PC-3 (cell line): ENCODE data around the gene MAGI1. TPM values are rescaled to one million over a fixed set of nuclear protein-coding genes. Genes with fewer than 3 reads are reported as not detected.

Experiments used
- ATAC-seq: fragments of 200-7000 bp; cut with Tn5 transposase; 2 replicates; pipeline ENCODE4 v1.9.1; 2020; ENCODE audit warnings: mild to moderate bottlenecking, moderate library complexity
- BruUV-seq: library from RNA; stranded (reverse); fragments of 400-500 nt; replicated peaks from 2 replicates; lab custom pipeline; 2021; lab: Mats Ljungman, UMichigan
- CTCF ChIA-PET: fragments of 300-600 bp; sonication (Branson Sonifier 250); formaldehyde crosslinking; loops from one replicate; lab custom pipeline; 2022; ENCODE audit warnings: antibody characterized with exemption; lab: Charles Lee
- POLR2A ChIA-PET: fragments of 300-600 bp; sonication (Branson Sonifier 250); formaldehyde crosslinking; loops from one replicate; lab custom pipeline; 2022; ENCODE audit warnings: antibody characterized with exemption; ENCODE audit not compliant: unreplicated experiment; lab: Charles Lee
- DNase-seq: peaks from one replicate; pipeline ENCODE4 v3.0.0-alpha.2; 2015
- H2AFZ ChIP-seq: fragments of 300-600 bp; sonication (generic); 2 replicates; pipeline ENCODE4 v1.6.0; 2016; ENCODE audit warnings: antibody characterized with exemption, low read length
- H3F3A ChIP-seq: fragments of 300-600 bp; sonication (generic); one replicate; pipeline ENCODE4 v1.6.0; 2017; ENCODE audit warnings: antibody characterized with exemption, low read length, control low read depth, mild to moderate bottlenecking; ENCODE audit not compliant: unreplicated experiment
- H3K27ac ChIP-seq: fragments of 300-600 bp; sonication (generic); 2 replicates; pipeline ENCODE4 v1.5.1; 2016; ENCODE audit warnings: mild to moderate bottlenecking, low read length
- H3K27me3 ChIP-seq: fragments of 300-600 bp; sonication (generic); 2 replicates; pipeline ENCODE4 v1.6.1; 2016; ENCODE audit warnings: low read length, mixed read lengths
- H3K36me3 ChIP-seq: fragments of 300-600 bp; sonication (generic); 2 replicates; pipeline ENCODE4 v1.6.1; 2016; ENCODE audit warnings: low read depth, mixed run types, low read length, mixed read lengths
- H3K4me1 ChIP-seq: fragments of 300-600 bp; sonication (generic); 2 replicates; pipeline ENCODE4 v1.5.1; 2016; ENCODE audit warnings: low read length; ENCODE audit not compliant: insufficient read depth
- H3K4me2 ChIP-seq: fragments of 300-600 bp; sonication (generic); 2 replicates; pipeline ENCODE4 v1.6.0; 2016; ENCODE audit warnings: low read length
- H3K4me3 ChIP-seq: fragments of 300-600 bp; sonication (generic); 2 replicates; pipeline ENCODE4 v1.5.1; 2016; ENCODE audit warnings: mild to moderate bottlenecking, low read length, mixed read lengths
- H3K79me2 ChIP-seq: fragments of 300-600 bp; sonication (generic); 2 replicates; pipeline ENCODE4 v1.6.1; 2017; ENCODE audit warnings: low read length, mixed read lengths
- H3K9ac ChIP-seq: fragments of 300-600 bp; sonication (generic); 2 replicates; pipeline ENCODE4 v1.6.0; 2016; ENCODE audit warnings: mild to moderate bottlenecking, low read length
- H3K9me2 ChIP-seq: fragments of 300-600 bp; sonication (generic); replicated peaks from 2 replicates; pipeline ENCODE4 v1.6.1; 2016; ENCODE audit warnings: mixed run types, low read length, mixed read lengths
- H3K9me3 ChIP-seq: fragments of 300-600 bp; sonication (generic); 2 replicates; pipeline ENCODE4 v1.6.1; 2016; ENCODE audit warnings: low read length, mixed read lengths
- H4K20me1 ChIP-seq: fragments of 300-600 bp; sonication (generic); 2 replicates; pipeline ENCODE4 v1.6.1; 2016; ENCODE audit warnings: low read length, mixed read lengths
- CTCF ChIP-seq: fragments of 300-600 bp; sonication (generic); conservative IDR thresholded peaks from 2 replicates; pipeline ENCODE4 v1.5.1; 2017; ENCODE audit warnings: antibody characterized with exemption, low read depth, mild to moderate bottlenecking, low read length
- EZH2 ChIP-seq: fragments of 300-600 bp; sonication (generic); IDR thresholded peaks from one replicate; pipeline ENCODE4 v1.6.1; 2017; ENCODE audit warnings: antibody characterized with exemption, mild to moderate bottlenecking, low read length; ENCODE audit not compliant: unreplicated experiment
- EZH2phosphoT487 ChIP-seq: fragments of 300-600 bp; sonication (generic); IDR thresholded peaks from 2 replicates; pipeline ENCODE4 v1.6.1; 2018; ENCODE audit warnings: mild to moderate bottlenecking, antibody characterized with exemption, low read length, borderline replicate concordance
- intact Hi-C: fragments of 100-400 bp; cut with micrococcal nuclease; formaldehyde crosslinking; loops from 2 replicates; pipeline ENCODE4 v1.9.0; 2023
- total RNA-seq: library from RNA; depleted of rRNA; stranded (reverse); fragments of >200 nt; gene quantifications from 2 replicates; pipeline ENCODE4 v1.2.3, GENCODE V29; 2014

MAGI1 gene
- total RNA-seq, 1 experiment from 2014 or later: 8.9 TPM

- ATAC-seq: no peak
- Histone ChIP-seq H3K4me1 (peaks cover 16% of the 10 kb centered on the region; the same call in 1 of the 2 replicates), H3K9ac (no peak overlapping the region), H3F3A (no peaks in the 10 kb centered on the region), H3K79me2 (no peaks in the 10 kb centered on the region), H2AFZ (no peak overlapping the region), H3K9me3 (no peaks in the 10 kb centered on the region), H3K9me2 (no peaks in the 10 kb centered on the region), H3K4me3 (no peak overlapping the region), H3K27ac (no peak overlapping the region), H3K36me3 (no peaks in the 10 kb centered on the region), H3K27me3 (no peaks in the 10 kb centered on the region), H3K4me2 (peak overlapping the region; percentile 22; the same call in 1 of the 2 replicates), H4K20me1 (no peaks in the 10 kb centered on the region)
- CTCF ChIA-PET: no interaction called here
- no peak for DNase-seq
- BruUV-seq: no TSS peak
- POLR2A ChIA-PET: no interaction called here
- no peak for TF ChIP-seq CTCF
- no peak for TF ChIP-seq EZH2phosphoT487
- no peak for TF ChIP-seq EZH2
- intact Hi-C loops: no loop called here
These were observed 207.6 kb downstream of the MAGI1 start for GRCh38 chr3:65830948-65831732.

GRCh38 chr3:65829228-65829627 lies 209.5 kb downstream of the MAGI1 start:
- Histone ChIP-seq H3K4me2 (no peak overlapping the region), H3K4me3 (no peak overlapping the region), H4K20me1 (no peaks in the 10 kb centered on the region), H3K9ac (no peak overlapping the region), H3K36me3 (no peaks in the 10 kb centered on the region), H3K4me1 (peaks cover 13% of the 10 kb centered on the region; the same call in 1 of the 2 replicates), H3K27me3 (no peaks in the 10 kb centered on the region), H3K9me3 (no peaks in the 10 kb centered on the region), H2AFZ (no peak overlapping the region), H3K79me2 (no peaks in the 10 kb centered on the region), H3K9me2 (no peaks in the 10 kb centered on the region), H3K27ac (no peak overlapping the region), H3F3A (no peaks in the 10 kb centered on the region)
- BruUV-seq: no TSS peak
- ChIA-PET POLR2A (no interaction called here), CTCF (no interaction called here)
- intact Hi-C loops: no loop called here
- DNase-seq (no peak), ATAC-seq (no peak)
- no peak for TF ChIP-seq EZH2
- TF ChIP-seq EZH2phosphoT487: no peak

GRCh38 chr3:65828706-65829105 lies 210.0 kb downstream of the MAGI1 start:
- Histone ChIP-seq H3K27me3 (no peaks in the 10 kb centered on the region), H3K4me2 (no peak overlapping the region), H3K9me3 (no peaks in the 10 kb centered on the region), H3K27ac (no peak overlapping the region), H4K20me1 (no peaks in the 10 kb centered on the region), H3K9ac (no peak overlapping the region), H3K36me3 (no peaks in the 10 kb centered on the region), H2AFZ (no peak overlapping the region), H3K4me1 (peaks cover 8% of the 10 kb centered on the region; the same call in 1 of the 2 replicates), H3F3A (no peaks in the 10 kb centered on the region), H3K79me2 (no peaks in the 10 kb centered on the region), H3K9me2 (no peaks in the 10 kb centered on the region), H3K4me3 (no peak overlapping the region)
- ChIA-PET CTCF (no interaction called here), POLR2A (no interaction called here)
- TF ChIP-seq CTCF: no peak
- BruUV-seq: no TSS peak
- ATAC-seq: no peak
- no peak for DNase-seq
- intact Hi-C loops: no loop called here
